Astrocyte (in vitro differentiated cells and primary cell): ENCODE measurements around the gene ALOXE3. TPM values are rescaled to one million over a fixed set of nuclear protein-coding genes. Genes with fewer than 3 reads are reported as not detected.

Experiments
- DNase-seq: peaks from one replicate; pipeline ENCODE4 v3.0.0-alpha.2; 2010; ENCODE audit warnings: low read depth
- FAIRE-seq: peaks from 2 replicates; lab custom pipeline; 2011; peaks lifted over from hg19 to GRCh38; lab: Jason Lieb, UNC
- H2AFZ ChIP-seq: 2 replicates; pipeline ENCODE4 v1.6.0; 2012; ENCODE audit warnings: low read depth, low read length, inconsistent platforms
- H3K27ac ChIP-seq: 2 replicates; pipeline ENCODE4 v1.5.1; 2011; ENCODE audit warnings: low read depth, low read length, inconsistent platforms
- H3K27me3 ChIP-seq: 2 replicates; pipeline ENCODE4 v1.6.0; 2011; ENCODE audit warnings: low read length, inconsistent platforms; ENCODE audit not compliant: insufficient read depth
- H3K36me3 ChIP-seq: 2 replicates; pipeline ENCODE4 v1.5.1; 2011; ENCODE audit warnings: low read length, inconsistent platforms; ENCODE audit not compliant: insufficient read depth
- H3K4me1 ChIP-seq: 2 replicates; pipeline ENCODE4 v1.5.1; 2011; ENCODE audit warnings: low read length, inconsistent platforms; ENCODE audit not compliant: insufficient read depth
- H3K4me2 ChIP-seq: 2 replicates; pipeline ENCODE4 v1.6.0; 2012; ENCODE audit warnings: low read length, inconsistent platforms
- H3K4me3 ChIP-seq: 2 replicates; pipeline ENCODE4 v1.5.1; 2011; ENCODE audit warnings: low read depth, mild to moderate bottlenecking, low read length, inconsistent platforms; ENCODE audit not compliant: insufficient read depth
- H3K79me2 ChIP-seq: 2 replicates; pipeline ENCODE4 v1.6.0; 2012; ENCODE audit warnings: mild to moderate bottlenecking, low read length, inconsistent platforms; ENCODE audit not compliant: insufficient read depth
- H3K9ac ChIP-seq: 2 replicates; pipeline ENCODE4 v1.6.0; 2012; ENCODE audit warnings: mild to moderate bottlenecking, low read length, inconsistent platforms
- H3K9me3 ChIP-seq: 2 replicates; pipeline ENCODE4 v1.5.1; 2012; ENCODE audit warnings: low read depth, mild to moderate bottlenecking, low read length, inconsistent platforms; ENCODE audit not compliant: insufficient read depth
- H4K20me1 ChIP-seq: 2 replicates; pipeline ENCODE4 v1.6.0; 2012; ENCODE audit warnings: low read length, inconsistent platforms; ENCODE audit not compliant: insufficient read depth
- H3K27ac Mint-ChIP-seq: one replicate; pipeline ENCODE4 v1.8.0; 2021; ENCODE audit warnings: mild to moderate bottlenecking, mixed read lengths; ENCODE audit not compliant: unreplicated experiment
- H3K27me3 Mint-ChIP-seq: one replicate; pipeline ENCODE4 v1.8.0; 2021; ENCODE audit warnings: low read depth, mixed read lengths; ENCODE audit not compliant: unreplicated experiment
- H3K36me3 Mint-ChIP-seq: one replicate; pipeline ENCODE4 v1.8.0; 2021; ENCODE audit warnings: low read depth, mixed read lengths; ENCODE audit not compliant: unreplicated experiment
- H3K4me1 Mint-ChIP-seq: one replicate; pipeline ENCODE4 v1.8.0; 2021; ENCODE audit warnings: low read depth, mixed read lengths; ENCODE audit not compliant: unreplicated experiment
- H3K4me3 Mint-ChIP-seq: one replicate; pipeline ENCODE4 v1.8.0; 2021; ENCODE audit warnings: mild to moderate bottlenecking, moderate library complexity, mixed read lengths; ENCODE audit not compliant: unreplicated experiment
- H3K9me3 Mint-ChIP-seq: one replicate; pipeline ENCODE4 v1.8.0; 2021; ENCODE audit warnings: mild to moderate bottlenecking, mixed read lengths; ENCODE audit not compliant: unreplicated experiment
- EZH2 ChIP-seq: IDR thresholded peaks from 2 replicates; pipeline ENCODE4 v1.6.1; 2012; ENCODE audit warnings: mild to moderate bottlenecking, low read length, inconsistent platforms; ENCODE audit not compliant: insufficient read depth
- total RNA-seq: library from RNA; stranded (reverse); gene quantifications from 2 replicates; pipeline ENCODE4 v1.2.1, GENCODE V29; 2021
- TF ChIP-seq, protein P1 (sequence below): IDR thresholded peaks from 2 replicates; pipeline ENCODE4 v1.5.1; 2011; ENCODE audit warnings: low read depth, mild to moderate bottlenecking, inconsistent platforms, low read length, moderate library complexity; ENCODE audit not compliant: insufficient read depth

The ALOXE3 gene
- total RNA-seq, 1 donor from 2014 or later: 0.82 TPM

- H2AFZ ChIP-seq: peak overlapping the region; percentile 70
- H3K9ac ChIP-seq: peak overlapping the region; percentile 100
- Mint-ChIP-seq H3K27me3 (no peaks in the 10 kb centered on the region), H3K4me3 (peak overlapping the region; percentile 64), H3K4me1 (peaks cover 23% of the 10 kb centered on the region), H3K27ac (peak overlapping the region; percentile 75), H3K36me3 (no peaks in the 10 kb centered on the region), H3K9me3 (no peaks in the 10 kb centered on the region)
- H3K9me3 ChIP-seq: no peaks in the 10 kb centered on the region
- peaks cover 7% of the 10 kb centered on the region for H3K36me3 ChIP-seq
- peaks cover 28% of the 10 kb centered on the region for H3K79me2 ChIP-seq
- DNase-seq (no peak), FAIRE-seq (no peak)
- no peak overlapping the region for H3K4me3 ChIP-seq
- no peaks in the 10 kb centered on the region for H3K27me3 ChIP-seq
- H3K4me2 ChIP-seq: peak overlapping the region; percentile 93
- peak overlapping the region; percentile 10 for H3K27ac ChIP-seq
- H4K20me1 ChIP-seq: peaks cover 24% of the 10 kb centered on the region
- no peak for TF ChIP-seq EZH2
- TF ChIP-seq, protein P1, sequence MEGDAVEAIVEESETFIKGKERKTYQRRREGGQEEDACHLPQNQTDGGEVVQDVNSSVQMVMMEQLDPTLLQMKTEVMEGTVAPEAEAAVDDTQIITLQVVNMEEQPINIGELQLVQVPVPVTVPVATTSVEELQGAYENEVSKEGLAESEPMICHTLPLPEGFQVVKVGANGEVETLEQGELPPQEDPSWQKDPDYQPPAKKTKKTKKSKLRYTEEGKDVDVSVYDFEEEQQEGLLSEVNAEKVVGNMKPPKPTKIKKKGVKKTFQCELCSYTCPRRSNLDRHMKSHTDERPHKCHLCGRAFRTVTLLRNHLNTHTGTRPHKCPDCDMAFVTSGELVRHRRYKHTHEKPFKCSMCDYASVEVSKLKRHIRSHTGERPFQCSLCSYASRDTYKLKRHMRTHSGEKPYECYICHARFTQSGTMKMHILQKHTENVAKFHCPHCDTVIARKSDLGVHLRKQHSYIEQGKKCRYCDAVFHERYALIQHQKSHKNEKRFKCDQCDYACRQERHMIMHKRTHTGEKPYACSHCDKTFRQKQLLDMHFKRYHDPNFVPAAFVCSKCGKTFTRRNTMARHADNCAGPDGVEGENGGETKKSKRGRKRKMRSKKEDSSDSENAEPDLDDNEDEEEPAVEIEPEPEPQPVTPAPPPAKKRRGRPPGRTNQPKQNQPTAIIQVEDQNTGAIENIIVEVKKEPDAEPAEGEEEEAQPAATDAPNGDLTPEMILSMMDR: no peak
- peaks cover 35% of the 10 kb centered on the region for H3K4me1 ChIP-seq
These were observed 46.5 kb upstream of the ALOXE3 start for GRCh38 chr17:8164815-8165131.

GRCh38 chr17:8163978-8164814, 45.9 kb upstream of the ALOXE3 start:
- peak overlapping the region; percentile 10 for H3K27ac ChIP-seq
- H3K9ac ChIP-seq: peak overlapping the region; percentile 100
- peak overlapping the region; percentile 93 for H3K4me2 ChIP-seq
- H4K20me1 ChIP-seq: peaks cover 30% of the 10 kb centered on the region
- no peaks in the 10 kb centered on the region for H3K9me3 Mint-ChIP-seq
- H2AFZ ChIP-seq: peak overlapping the region; percentile 70
- FAIRE-seq: peak; percentile 49
- no peaks in the 10 kb centered on the region for H3K27me3 ChIP-seq
- no peaks in the 10 kb centered on the region for H3K9me3 ChIP-seq
- no peaks in the 10 kb centered on the region for H3K27me3 Mint-ChIP-seq
- H3K27ac Mint-ChIP-seq: peak overlapping the region; percentile 75
- TF ChIP-seq EZH2: no peak
- TF ChIP-seq, protein P1: no peak
- H3K4me1 Mint-ChIP-seq: peaks cover 25% of the 10 kb centered on the region
- DNase-seq: peak; percentile 25
- H3K4me1 ChIP-seq: peaks cover 35% of the 10 kb centered on the region
- H3K4me3 Mint-ChIP-seq: peak overlapping the region; percentile 87
- H3K79me2 ChIP-seq: peaks cover 34% of the 10 kb centered on the region
- H3K4me3 ChIP-seq: no peak overlapping the region
- no peaks in the 10 kb centered on the region for H3K36me3 Mint-ChIP-seq
- H3K36me3 ChIP-seq: peaks cover 7% of the 10 kb centered on the region
